ENCODE measurements around the gene ABHD17A. TPM values are rescaled to one million over a fixed set of nuclear protein-coding genes. Genes with fewer than 3 reads are reported as not detected.

ABHD17A gene
- total RNA-seq, 1 experiment from 2014 or later: 47.5 TPM

- Histone ChIP-seq H2BK120ac (ENCODE audit: low read depth, low read length, poor library complexity, severe bottlenecking) (no peak overlapping the region), H3K4me2 (ENCODE audit: insufficient read depth, insufficient read length, low read length) (no peak overlapping the region), H4K8ac (replicated peaks; ENCODE audit: insufficient read length, low read depth, low read length) (no peak overlapping the region), H3K79me2 (ENCODE audit: insufficient read depth, low read length) (peaks cover 6% of the 10 kb centered on the region; the same call in 1 of the 2 replicates), H3K4me1 (ENCODE audit: insufficient read depth, low read length) (no peaks in the 10 kb centered on the region), H3T11ph (ENCODE audit: low read length) (no peak overlapping the region), H2BK5ac (ENCODE audit: insufficient read length, low read length) (no peak overlapping the region), H3K9ac (ENCODE audit: extremely low read depth, insufficient read length, low read length) (no peak overlapping the region), H3K14ac (ENCODE audit: insufficient read depth, low read length) (no peak overlapping the region), H3K56ac (ENCODE audit: insufficient read length, low read depth, low read length) (no peak overlapping the region), H3K79me1 (ENCODE audit: insufficient read depth, low read depth, low read length, poor library complexity, severe bottlenecking) (peaks cover 4% of the 10 kb centered on the region), H3K27me3 (ENCODE audit: insufficient read depth, low read length) (no peaks in the 10 kb centered on the region), H2AK5ac (ENCODE audit: insufficient read length, low read length) (no peak overlapping the region), H3K23ac (ENCODE audit: insufficient read length, low read depth, low read length) (no peak overlapping the region), H4K91ac (ENCODE audit: insufficient read length, low read depth, low read length) (no peak overlapping the region), H3K9me3 (ENCODE audit: control insufficient read depth, low read depth, low read length) (no peaks in the 10 kb centered on the region), H3K27ac (ENCODE audit: insufficient read length, low read depth, low read length) (no peak overlapping the region), H3K4ac (ENCODE audit: low read depth, low read length) (no peak overlapping the region), H4K5ac (ENCODE audit: insufficient read length, low read depth, low read length) (no peak overlapping the region), H2AFZ (ENCODE audit: low read length) (no peak overlapping the region), H2BK20ac (ENCODE audit: low read depth, low read length, poor library complexity, severe bottlenecking) (no peak overlapping the region), H2BK15ac (ENCODE audit: low read depth, low read length) (no peak overlapping the region), H3K23me2 (ENCODE audit: insufficient read length, low read depth, low read length, poor library complexity, severe bottlenecking) (no peaks in the 10 kb centered on the region), H2BK12ac (ENCODE audit: insufficient read length, low read depth, low read length) (no peak overlapping the region), H3K18ac (ENCODE audit: insufficient read length, low read depth, low read length) (no peak overlapping the region), H4K20me1 (ENCODE audit: control insufficient read depth, insufficient read depth, insufficient read length) (no peaks in the 10 kb centered on the region)
- Mint-ChIP-seq H3K27ac (no peak overlapping the region; a peak in 2 of 7 replicates), H3K36me3 (ENCODE audit: insufficient read depth in 1 of 3, low read depth in 3 of 3) (peaks cover 6 to 33% (median 32%) of the 10 kb centered on the region in 3 experiments), H3K27me3 (ENCODE audit: low read depth) (no peaks in the 10 kb centered on the region), H3K4me3 (no peak overlapping the region), H3K4me1 (no peaks in the 10 kb centered on the region), H3K9me3 (no peaks in the 10 kb centered on the region)
- no peak for TF ChIP-seq CTCF (conservative IDR thresholded peaks at IDR 0.05)
- DNase-seq: no peak
- WGBS (ENCODE audit: extremely low coverage, insufficient read length, low lambda C conversion rate): no CpG with 5 or more reads among the region's 23 CpGs
Observed at GRCh38 chr19:1913781-1914577, 28.7 kb upstream of the ABHD17A start.
